Central memory CD8-positive, alpha-beta T cell (primary cell): ENCODE results near the gene TUT7.
"Not testable (repeated sequence)": the region's sequence is repeated elsewhere in the genome, so short reads cannot be mapped to it uniquely, and the experiment has no call there.

Experiments
- ATAC-seq: fragments of 150-1000 bp; cut with Tn5 transposase; replicated peaks from 2 replicates; pipeline ENCODE4 v1.10.0; 2022; ENCODE audit warnings: mild to moderate bottlenecking, moderate FRiP score, moderate number of reproducible peaks; ENCODE audit not compliant: poor library complexity, severe bottlenecking; ENCODE audit errors: extremely low read depth
- DNase-seq, 2 donors: peaks; one replicate each; pipeline ENCODE4 v3.0.0; 2021; ENCODE audit warnings: low spot score in 2 of 2
- H3K27ac Mint-ChIP-seq: one replicate; pipeline ENCODE4 v1.8.0; 2022; ENCODE audit warnings: low read depth, mild to moderate bottlenecking, moderate library complexity, mixed read lengths
- H3K27me3 Mint-ChIP-seq: one replicate; pipeline ENCODE4 v1.8.0; 2022; ENCODE audit warnings: mixed read lengths
- H3K36me3 Mint-ChIP-seq: one replicate; pipeline ENCODE4 v1.8.0; 2022; ENCODE audit warnings: mild to moderate bottlenecking, moderate library complexity, mixed read lengths; ENCODE audit not compliant: insufficient read depth
- H3K4me1 Mint-ChIP-seq: one replicate; pipeline ENCODE4 v1.8.0; 2022; ENCODE audit warnings: mixed read lengths
- H3K4me3 Mint-ChIP-seq: one replicate; pipeline ENCODE4 v1.8.0; 2022; ENCODE audit warnings: mild to moderate bottlenecking, moderate library complexity, mixed read lengths
- H3K9me3 Mint-ChIP-seq: one replicate; pipeline ENCODE4 v1.8.0; 2022; ENCODE audit warnings: mixed read lengths

The TUT7 gene

DNA sequence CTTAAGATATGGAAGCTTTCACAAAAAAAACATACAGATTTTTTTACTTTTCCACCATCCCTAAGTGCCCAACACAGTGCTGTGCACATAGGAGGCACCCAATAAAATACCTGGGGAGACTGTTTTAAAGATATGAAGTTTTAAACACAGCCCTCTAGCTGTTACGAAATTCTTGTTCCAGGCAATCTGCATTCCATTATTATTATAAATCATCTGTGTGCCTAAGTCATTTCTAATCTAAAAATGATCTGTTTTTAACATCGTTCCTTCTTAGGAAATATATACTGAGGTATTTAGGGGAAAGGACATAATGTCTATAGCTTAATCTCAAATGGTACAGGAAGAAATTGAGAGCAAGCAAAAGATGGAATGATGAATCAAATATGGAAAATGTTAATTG, 39.1 kb downstream of the TUT7 start:
- Mint-ChIP-seq H3K4me1 (peaks cover 12% of the 10 kb centered on the region), H3K27ac (peak overlapping the region; percentile 1), H3K27me3 (no peaks in the 10 kb centered on the region), H3K36me3 (peaks cover 60% of the 10 kb centered on the region), H3K9me3 (no peaks in the 10 kb centered on the region), H3K4me3 (no peak overlapping the region)
- DNase-seq (no peak), ATAC-seq (no peak)

DNA sequence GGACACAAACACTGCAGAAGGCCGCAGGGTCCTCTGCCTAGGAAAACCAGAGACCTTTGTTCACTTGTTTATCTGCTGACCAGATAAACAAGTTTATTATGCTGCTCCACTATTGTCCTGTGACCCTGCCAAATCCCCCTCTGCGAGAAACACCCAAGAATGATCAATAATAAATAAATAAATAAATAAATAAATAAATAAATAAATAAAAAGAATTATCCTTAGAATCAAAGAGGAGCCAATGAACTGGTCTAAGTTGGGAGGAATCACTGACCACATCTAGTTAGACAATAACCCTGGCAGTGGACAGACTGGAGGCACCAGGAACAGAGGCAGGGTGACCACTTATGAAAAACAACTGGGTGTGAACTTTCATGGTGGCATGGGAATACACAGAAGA, 41.3 kb downstream of the TUT7 start:
- peaks cover 61% of the 10 kb centered on the region for H3K36me3 Mint-ChIP-seq
- not testable (repeated sequence) for H3K4me3 Mint-ChIP-seq, H3K27me3 Mint-ChIP-seq, H3K27ac Mint-ChIP-seq, DNase-seq, H3K9me3 Mint-ChIP-seq, ATAC-seq
- peaks cover 12% of the 10 kb centered on the region for H3K4me1 Mint-ChIP-seq

- Mint-ChIP-seq H3K27ac (no peak overlapping the region), H3K9me3 (no peaks in the 10 kb centered on the region)
Observed at GRCh38 chr9:86308687-86309086, 45.5 kb downstream of the TUT7 start.

DNA sequence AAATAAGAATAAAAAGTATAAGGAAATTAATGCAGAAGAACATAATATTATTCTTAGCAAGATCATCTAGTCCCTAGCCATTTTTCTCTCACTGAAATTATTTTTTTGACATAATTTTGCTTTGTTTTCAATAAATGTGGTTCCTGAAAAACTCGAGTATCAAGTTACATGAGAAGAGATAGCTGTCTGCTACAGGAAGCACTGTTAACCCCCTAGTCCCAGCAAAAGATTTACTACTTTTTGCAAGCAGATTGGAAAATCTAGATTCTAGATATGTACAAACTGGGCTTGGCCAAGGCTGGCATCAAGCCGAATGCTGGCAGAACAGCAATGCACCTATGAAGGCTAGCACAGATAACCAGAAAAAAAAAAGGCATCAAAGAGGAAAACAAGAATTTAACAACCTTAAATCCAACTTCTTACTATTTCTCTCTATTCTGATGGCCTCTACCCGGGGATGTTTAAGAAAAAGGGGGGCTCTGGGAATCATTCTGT, 49.9 kb downstream of the TUT7 start:
- Mint-ChIP-seq H3K27ac (peak overlapping the region; percentile 47), H3K9me3 (no peaks in the 10 kb centered on the region), H3K4me3 (no peak overlapping the region), H3K4me1 (peaks cover 23% of the 10 kb centered on the region), H3K27me3 (no peaks in the 10 kb centered on the region), H3K36me3 (peaks cover 78% of the 10 kb centered on the region)
- DNase-seq (no peak), ATAC-seq (no peak)

More at GRCh38 chr9:86308687-86309086, 45.5 kb downstream of the TUT7 start:
- H3K27me3 Mint-ChIP-seq, result no peaks in the 10 kb centered on the region
- H3K4me3 Mint-ChIP-seq, result no peak overlapping the region
- DNase-seq, result no peak
- peaks cover 72% of the 10 kb centered on the region for H3K36me3 Mint-ChIP-seq
- peaks cover 9% of the 10 kb centered on the region for H3K4me1 Mint-ChIP-seq
- ATAC-seq, result no peak

GRCh38 chr9:86303316-86303975, 50.8 kb downstream of the TUT7 start:
- Mint-ChIP-seq H3K27me3 (no peaks in the 10 kb centered on the region), H3K4me3 (no peak overlapping the region), H3K4me1 (peaks cover 23% of the 10 kb centered on the region), H3K36me3 (peaks cover 79% of the 10 kb centered on the region), H3K27ac (peak overlapping the region; percentile 47), H3K9me3 (no peaks in the 10 kb centered on the region)
- DNase-seq (no peak), ATAC-seq (no peak)

DNA sequence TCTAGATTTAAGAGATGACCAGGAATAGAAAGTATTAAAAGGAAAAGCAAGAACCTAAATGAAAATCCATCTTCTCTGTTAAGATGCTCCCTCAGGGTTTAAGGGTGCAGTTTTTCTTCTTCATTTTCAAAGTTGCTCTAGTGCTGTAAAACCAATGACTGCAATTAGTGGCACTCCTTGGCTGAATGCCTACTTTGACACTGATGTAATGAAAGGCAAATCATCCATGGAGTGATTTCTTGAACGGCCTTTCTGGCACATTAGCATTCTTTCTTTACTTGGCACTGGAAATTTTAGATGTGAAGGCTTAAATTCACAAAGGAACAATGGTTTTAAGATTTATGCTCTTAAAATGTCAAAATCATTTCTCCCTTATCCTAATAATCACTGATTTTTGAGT, 52.5 kb downstream of the TUT7 start:
- Mint-ChIP-seq H3K36me3 (peaks cover 76% of the 10 kb centered on the region), H3K4me3 (no peak overlapping the region), H3K27ac (peak overlapping the region; percentile 65), H3K27me3 (no peaks in the 10 kb centered on the region), H3K4me1 (peaks cover 29% of the 10 kb centered on the region), H3K9me3 (no peaks in the 10 kb centered on the region)
- DNase-seq, result no peak
- no peak for ATAC-seq

DNA sequence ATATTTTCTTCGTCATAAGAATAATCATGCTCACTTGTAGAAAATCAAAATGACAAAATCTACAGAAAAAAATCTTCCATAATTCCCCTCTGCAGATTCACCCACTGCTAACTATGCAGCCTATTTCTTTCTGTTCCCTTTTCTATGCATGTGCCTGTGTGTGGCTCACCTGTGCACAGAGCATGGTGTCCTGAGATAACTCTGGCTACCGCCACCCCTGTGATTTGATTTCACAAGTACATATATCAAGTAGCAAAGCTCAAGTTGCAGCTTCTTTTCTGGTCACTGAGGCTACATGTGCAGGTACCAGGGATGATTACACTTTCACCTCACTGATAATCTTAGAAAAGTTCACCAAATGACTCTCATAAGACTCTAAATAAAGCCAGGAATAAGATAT, 53.5 kb downstream of the TUT7 start:
- Mint-ChIP-seq H3K27me3 (no peaks in the 10 kb centered on the region), H3K36me3 (peaks cover 66% of the 10 kb centered on the region), H3K4me1 (peaks cover 29% of the 10 kb centered on the region), H3K4me3 (no peak overlapping the region), H3K27ac (peak overlapping the region; percentile 65), H3K9me3 (no peaks in the 10 kb centered on the region)
- ATAC-seq (no peak), DNase-seq (no peak)

- Mint-ChIP-seq H3K36me3 (peaks cover 61% of the 10 kb centered on the region), H3K27ac (no peak overlapping the region), H3K4me3 (no peak overlapping the region), H3K4me1 (peaks cover 26% of the 10 kb centered on the region), H3K9me3 (no peaks in the 10 kb centered on the region), H3K27me3 (no peaks in the 10 kb centered on the region)
- no peak for DNase-seq
- ATAC-seq, result no peak
Observed at GRCh38 chr9:86298873-86299272, 55.3 kb downstream of the TUT7 start.

DNA sequence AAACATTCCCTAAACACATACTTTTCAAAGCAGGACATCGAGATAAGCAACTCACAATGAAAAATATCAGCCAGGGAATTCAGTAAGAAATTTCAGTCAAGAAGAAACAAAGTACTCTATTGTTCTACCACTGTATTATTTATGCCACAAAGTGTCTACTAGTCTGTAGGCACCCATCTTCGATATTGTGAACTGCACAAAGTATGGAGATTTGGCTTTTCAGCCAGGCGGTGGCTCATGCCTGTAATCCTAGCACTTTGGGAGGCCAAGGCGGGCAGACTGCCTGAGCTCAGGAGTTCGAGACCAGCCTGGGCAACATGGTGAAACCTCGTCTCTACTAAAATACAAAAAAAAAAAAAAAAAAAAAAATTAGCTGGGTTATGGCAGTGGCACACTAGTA, 63.9 kb downstream of the TUT7 start:
- not testable (repeated sequence) for DNase-seq, H3K4me1 Mint-ChIP-seq

GRCh38 chr9:86288499-86289198, 65.6 kb downstream of the TUT7 start:
- ATAC-seq (no peak), DNase-seq (no peak)
- peaks cover 5% of the 10 kb centered on the region for H3K4me1 Mint-ChIP-seq
- H3K27me3 Mint-ChIP-seq, result no peaks in the 10 kb centered on the region
- H3K9me3 Mint-ChIP-seq, result no peaks in the 10 kb centered on the region
- H3K4me3 Mint-ChIP-seq, result no peak overlapping the region
- H3K27ac Mint-ChIP-seq, result peak overlapping the region; percentile 36
- H3K36me3 Mint-ChIP-seq, result peaks cover 20% of the 10 kb centered on the region

More for the DNA sequence above, 63.9 kb downstream of the TUT7 start:
- H3K4me3 Mint-ChIP-seq, H3K27me3 Mint-ChIP-seq, H3K9me3 Mint-ChIP-seq, ATAC-seq: not testable (repeated sequence)
- H3K36me3 Mint-ChIP-seq, result peaks cover 28% of the 10 kb centered on the region
- H3K27ac Mint-ChIP-seq, result peak overlapping the region; percentile 36

- H3K27ac Mint-ChIP-seq, result peak overlapping the region; percentile 70
- ATAC-seq (no peak), DNase-seq (no peak)
- peaks cover 27% of the 10 kb centered on the region for H3K36me3 Mint-ChIP-seq
- no peaks in the 10 kb centered on the region for H3K27me3 Mint-ChIP-seq
- no peak overlapping the region for H3K4me3 Mint-ChIP-seq
- H3K9me3 Mint-ChIP-seq, result no peaks in the 10 kb centered on the region
- H3K4me1 Mint-ChIP-seq, result peaks cover 12% of the 10 kb centered on the region
Observed at GRCh38 chr9:86287013-86287412, 67.2 kb downstream of the TUT7 start.

DNA sequence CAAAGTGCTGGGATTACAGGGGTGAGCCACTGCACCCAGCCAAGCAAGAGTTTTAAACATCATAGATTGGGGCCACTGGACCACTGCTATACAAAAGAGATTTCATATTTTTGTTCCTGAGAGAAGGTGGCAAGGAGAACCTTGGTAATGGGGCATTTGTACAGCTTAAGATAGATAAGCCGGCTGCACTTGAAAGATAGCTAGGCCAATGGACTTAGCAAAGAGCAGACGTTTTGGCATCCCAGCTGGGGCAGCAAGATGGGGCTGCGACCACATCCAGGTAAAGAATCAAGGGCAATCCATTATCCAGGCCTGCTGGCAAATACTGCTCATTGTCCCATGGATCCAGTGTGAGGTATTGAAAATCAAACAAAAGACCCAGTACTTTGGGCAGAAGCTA, 67.9 kb downstream of the TUT7 start:
- Mint-ChIP-seq H3K9me3 (no peaks in the 10 kb centered on the region), H3K4me1 (peaks cover 15% of the 10 kb centered on the region), H3K27ac (peak overlapping the region; percentile 70), H3K4me3 (no peak overlapping the region), H3K27me3 (no peaks in the 10 kb centered on the region), H3K36me3 (peaks cover 27% of the 10 kb centered on the region)
- ATAC-seq, result no peak
- no peak for DNase-seq

- Mint-ChIP-seq H3K4me3 (no peak overlapping the region), H3K9me3 (no peaks in the 10 kb centered on the region), H3K4me1 (peaks cover 21% of the 10 kb centered on the region), H3K27ac (no peak overlapping the region), H3K27me3 (no peaks in the 10 kb centered on the region), H3K36me3 (peaks cover 28% of the 10 kb centered on the region)
- DNase-seq (no peak), ATAC-seq (no peak)
Observed at GRCh38 chr9:86285261-86285660, 68.9 kb downstream of the TUT7 start.
